SKM-1 (cell line): ENCODE data around the gene TSHZ1.

Experiments
- DNase-seq: peaks from one replicate; lab custom pipeline; 2025; ENCODE audit not compliant: unreplicated experiment; lab: John Stamatoyannopoulos, UW

Gene TSHZ1

GRCh38 chr18:75246721-75247610 is 36.4 kb downstream of the TSHZ1 start:
- DNase-seq, result no peak

GRCh38 chr18:75247611-75248421 is 37.2 kb downstream of the TSHZ1 start:
- DNase-seq, result no peak

DNA sequence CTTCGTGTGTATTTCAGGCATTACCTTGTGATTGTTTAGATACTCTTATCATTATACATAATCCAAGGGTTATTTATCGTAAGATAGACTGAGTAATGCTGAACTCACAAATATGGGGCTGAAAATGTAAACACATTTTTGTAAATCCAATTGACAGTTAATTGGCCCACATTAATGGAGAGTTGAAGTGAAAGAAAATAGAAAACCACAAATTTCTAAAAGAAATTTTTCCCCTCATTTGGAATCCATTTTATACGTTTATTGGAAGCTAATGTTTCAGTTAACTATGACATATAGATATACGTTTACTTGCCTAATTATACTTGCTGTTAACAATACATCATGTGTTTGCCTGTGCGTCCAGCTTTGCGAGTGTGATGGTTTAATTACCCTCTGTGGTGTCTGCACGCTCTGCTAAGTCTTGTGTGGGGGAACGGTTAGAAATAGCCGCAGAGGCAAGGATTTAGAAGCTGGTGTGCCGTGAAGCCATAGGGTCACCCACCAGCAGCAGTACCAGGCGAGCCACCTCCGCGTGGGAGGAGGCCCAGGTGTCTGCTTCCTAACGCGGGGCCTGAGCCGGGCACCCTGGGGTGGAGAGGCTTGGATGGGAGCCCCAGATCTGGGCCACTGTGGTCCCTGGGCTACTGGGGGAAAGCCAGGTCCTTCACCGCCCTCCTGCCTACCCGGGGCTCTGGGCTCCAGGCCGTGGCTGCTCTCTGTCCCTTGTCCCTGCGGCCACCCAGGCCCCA is 38.0 kb downstream of the TSHZ1 start:
- DNase-seq, result no peak

GRCh38 chr18:75249175-75249518 is 38.5 kb downstream of the TSHZ1 start:
- no peak for DNase-seq

DNA sequence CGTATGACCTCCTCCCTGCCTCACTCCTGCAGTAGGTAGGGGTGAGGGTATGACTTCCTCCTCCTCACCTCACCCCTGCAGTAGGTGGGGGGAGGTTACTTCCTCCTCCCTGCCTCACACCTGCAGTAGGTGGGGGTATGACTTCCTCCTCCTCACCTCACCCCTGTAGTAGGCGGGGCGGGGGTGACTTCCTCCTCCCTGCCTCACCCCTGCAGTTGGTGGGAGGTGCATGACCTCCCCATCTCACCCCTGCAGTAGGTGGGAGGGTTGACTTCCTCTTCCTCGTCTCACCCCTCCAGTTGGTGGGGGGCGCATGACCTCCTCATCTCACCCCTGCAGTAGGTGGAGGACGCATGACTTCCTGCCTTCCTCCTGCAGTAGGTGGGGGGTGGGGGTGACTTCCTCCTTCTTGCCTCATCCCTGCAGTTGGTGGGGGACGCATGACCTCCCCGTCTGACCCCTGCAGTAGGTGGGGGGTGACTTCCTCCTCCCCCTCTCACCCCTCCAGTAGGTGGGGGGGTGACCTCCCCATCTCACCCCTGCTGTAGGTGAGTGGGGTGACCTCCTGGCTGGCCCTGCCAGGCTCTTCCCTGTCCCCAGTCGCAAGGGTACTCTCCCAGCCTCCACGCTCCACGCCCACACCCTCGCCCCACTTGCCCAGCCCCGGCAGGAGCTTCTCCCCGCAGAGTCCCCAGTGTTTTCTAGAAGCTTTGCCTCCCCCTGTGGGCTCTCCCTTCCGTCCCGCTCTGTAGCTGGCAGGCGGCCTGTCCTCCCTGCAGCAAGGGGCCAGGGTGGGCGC is 39.3 kb downstream of the TSHZ1 start:
- no peak for DNase-seq

DNA sequence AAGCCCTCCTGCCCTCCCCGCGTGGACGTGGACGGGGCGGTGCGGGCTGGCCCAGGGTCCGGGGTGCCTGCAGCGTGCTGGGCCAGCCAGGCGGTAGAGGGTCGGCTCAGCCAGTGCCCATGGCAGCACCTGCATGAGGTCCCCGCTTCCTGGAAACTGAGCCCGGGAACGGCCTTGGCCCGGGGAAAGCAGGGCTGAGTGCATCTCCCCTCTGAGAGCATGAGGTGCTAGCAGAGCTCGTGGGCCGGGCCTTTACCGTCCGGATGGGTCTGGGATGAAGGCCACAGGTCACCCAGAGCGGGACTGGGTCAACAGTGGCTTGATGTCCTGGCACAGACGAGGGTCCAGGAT is 39.8 kb downstream of the TSHZ1 start:
- DNase-seq, result no peak

GRCh38 chr18:75251466-75251865 is 40.9 kb downstream of the TSHZ1 start:
- no peak for DNase-seq

- DNase-seq, result no peak
Observed at GRCh38 chr18:75252136-75252535, 41.5 kb downstream of the TSHZ1 start.

GRCh38 chr18:75253043-75253442 is 42.4 kb downstream of the TSHZ1 start:
- DNase-seq, result no peak

DNA sequence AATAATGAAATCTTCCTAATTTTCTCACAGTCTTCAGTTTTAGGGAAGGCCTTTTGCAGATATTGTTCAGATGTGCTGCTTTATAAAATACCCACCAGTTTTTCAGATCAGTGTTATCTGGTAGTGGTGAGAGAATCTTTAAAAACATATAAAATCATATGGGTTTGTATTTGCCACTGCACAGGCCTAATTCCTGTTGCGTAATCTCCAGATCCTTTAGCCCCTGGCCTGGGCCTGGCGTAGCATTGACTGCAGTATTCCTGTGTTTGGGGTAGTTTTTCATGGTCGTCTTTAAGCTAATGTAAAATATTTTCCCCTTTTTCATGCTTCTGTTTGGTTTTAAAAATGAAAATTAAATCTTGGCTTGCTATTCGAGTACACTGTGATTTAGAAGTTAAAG is 43.2 kb downstream of the TSHZ1 start:
- DNase-seq, result no peak

GRCh38 chr18:75255094-75255493 is 44.5 kb downstream of the TSHZ1 start:
- no peak for DNase-seq

DNA sequence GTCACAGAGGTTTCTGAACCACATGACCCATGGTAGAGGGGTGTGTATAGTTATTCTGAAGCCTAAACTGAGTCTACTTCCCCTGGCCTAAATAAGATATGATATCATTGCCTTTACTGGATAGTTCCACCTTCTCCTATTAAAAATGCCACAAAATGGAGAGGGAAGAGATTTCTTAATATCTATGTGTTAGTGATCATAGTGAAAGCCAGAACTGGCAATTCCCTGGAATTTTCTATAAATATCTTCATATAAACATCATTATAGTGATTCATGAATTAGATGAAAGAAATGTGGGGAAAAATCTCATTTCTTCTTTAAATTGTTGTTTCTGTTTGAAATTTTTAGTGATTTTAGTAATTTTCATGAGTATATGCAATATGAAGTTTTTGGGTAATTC is 45.8 kb downstream of the TSHZ1 start:
- no peak for DNase-seq

DNA sequence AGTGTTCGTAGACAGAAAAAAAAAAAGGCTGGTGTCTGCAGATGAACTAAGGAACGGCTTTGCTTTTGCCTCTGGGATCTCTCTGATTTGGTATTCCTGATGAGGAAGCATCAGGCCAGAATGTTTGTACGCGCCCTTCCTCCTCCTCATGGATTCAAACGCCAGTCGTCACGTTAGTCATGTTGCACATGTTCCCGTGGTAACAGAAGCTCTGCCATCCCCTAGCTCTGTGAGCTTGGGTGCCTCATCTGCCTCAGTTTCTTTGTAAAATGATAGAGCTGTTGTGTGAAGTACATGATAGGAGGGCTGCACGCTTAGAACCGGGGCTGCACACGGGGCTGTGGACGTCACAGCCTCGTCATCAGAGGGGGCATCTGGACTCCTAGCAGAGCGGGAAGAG is 47.0 kb downstream of the TSHZ1 start:
- no peak for DNase-seq

DNA sequence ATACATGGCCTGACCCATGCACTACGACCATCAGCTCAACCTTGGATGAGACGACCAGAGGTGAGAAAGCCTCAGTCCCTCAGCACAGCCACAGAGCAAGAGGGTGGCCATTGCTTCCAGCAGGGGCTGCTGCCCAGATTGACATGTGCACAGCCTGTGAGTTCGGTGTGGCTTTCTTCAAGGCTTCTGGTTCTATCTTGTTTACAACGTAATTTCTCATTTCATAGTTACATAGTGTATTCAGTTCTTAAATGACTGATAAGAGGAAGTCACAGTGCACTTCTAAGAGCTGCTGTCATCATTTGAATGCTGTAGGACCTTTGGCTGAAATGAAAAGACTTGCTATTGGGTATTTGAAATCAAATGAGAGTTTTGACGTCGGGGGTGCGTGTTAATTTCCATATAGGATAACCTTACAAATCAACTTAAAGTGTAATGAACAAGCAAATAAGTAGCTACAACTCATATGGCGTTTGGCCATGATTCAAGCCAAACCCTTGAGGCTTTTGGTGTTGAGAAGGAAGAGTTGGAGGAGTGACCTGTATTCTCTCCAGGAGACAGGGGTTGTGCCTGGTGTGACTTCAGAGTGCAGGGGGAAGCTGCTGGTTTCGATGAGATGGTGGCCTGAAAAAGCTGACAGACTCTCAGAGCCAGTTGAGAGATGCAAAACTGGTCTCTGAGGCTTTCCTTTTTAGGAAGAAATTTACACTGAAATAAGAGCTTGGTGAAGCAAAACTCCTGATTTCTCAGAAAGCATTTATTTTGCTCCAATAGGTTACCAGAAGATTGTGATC is 51.0 kb downstream of the TSHZ1 start:
- DNase-seq, result no peak

DNA sequence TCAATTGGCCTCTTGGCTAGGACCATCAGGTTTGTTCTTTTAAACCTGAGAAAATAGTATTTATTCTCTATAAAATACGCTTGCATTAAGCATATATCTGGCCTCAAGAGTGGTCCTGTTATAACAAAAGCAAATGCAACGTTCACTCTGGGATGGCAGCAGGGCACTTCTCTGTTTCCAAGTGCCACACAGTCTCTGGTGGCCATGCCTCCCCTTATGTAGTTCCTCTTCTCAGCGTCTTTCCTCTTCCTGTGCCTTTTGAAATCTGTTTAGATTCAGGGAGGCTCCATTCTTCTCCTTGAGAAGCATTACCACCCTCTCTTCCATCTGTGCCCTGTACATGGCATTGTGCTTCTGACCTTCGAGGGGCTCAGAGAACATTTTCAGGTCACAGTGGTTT is 51.9 kb downstream of the TSHZ1 start:
- DNase-seq, result no peak

DNA sequence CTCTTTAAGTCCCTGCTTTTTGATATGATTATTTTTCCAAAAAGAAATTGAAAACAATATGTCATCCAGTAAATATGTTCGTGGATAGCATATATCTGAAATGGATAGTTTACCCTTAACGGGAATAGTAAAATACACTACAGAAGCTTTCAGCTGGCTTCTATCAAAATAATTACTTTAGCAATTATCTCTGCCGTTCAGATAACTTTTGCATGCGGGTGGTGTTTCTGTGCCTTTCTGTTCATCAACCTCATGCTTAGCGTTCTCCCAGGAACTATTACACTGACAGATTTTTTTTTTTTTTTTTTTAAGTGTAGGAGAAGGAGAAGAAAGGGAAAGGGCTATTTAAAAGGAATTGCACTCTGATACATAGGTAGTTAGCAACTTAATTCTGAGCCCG is 53.6 kb downstream of the TSHZ1 start:
- DNase-seq, result no peak

- no peak for DNase-seq
Observed at GRCh38 chr18:75264926-75265597, 54.5 kb downstream of the TSHZ1 start.

- DNase-seq, result no peak
Observed at GRCh38 chr18:75265872-75266271, 55.3 kb downstream of the TSHZ1 start.

DNA sequence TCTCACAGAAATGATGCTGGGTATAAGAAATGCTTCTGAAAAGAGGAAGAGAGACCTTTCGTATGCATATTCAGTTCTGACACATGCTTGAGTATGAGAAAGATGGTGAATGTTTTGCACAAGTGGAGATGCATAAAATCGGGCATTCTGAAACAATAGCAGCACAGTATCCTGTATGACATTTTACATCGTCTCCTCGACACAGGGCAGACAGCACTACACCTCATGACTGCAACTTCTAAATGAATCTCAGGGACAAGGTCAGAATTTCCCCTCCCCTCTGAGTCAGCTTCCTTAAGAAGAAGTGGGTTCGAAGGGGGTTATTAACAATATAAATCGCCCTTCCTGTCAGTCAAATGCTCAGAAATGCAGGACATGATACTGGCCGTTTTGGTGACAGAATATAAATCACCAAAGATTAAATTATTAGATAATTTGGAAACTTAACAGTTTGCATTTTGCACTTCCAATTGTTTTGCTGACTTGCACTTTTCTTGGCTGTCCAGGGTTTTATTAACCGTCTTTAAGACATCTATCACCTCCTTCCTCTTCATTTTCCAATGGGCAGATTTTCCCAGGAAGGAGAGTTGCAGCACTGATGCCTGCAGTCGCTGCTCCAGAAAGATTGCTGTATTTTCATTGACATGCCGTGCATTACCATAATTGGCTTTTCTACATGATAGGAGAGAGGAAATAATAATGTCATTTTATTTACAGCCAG is 57.2 kb downstream of the TSHZ1 start:
- DNase-seq, result no peak
